GM11168 (cell line): ENCODE results near the gene DNAJC15.

Source experiments
- in situ Hi-C: fragments of 300-500 bp; cut with MboI; formaldehyde crosslinking; loops from one replicate; pipeline ENCODE4 v1.12.0; 2022; ENCODE audit warnings: low sequenced_read_pairs; ENCODE audit not compliant: unreplicated experiment

DNAJC15 gene

DNA sequence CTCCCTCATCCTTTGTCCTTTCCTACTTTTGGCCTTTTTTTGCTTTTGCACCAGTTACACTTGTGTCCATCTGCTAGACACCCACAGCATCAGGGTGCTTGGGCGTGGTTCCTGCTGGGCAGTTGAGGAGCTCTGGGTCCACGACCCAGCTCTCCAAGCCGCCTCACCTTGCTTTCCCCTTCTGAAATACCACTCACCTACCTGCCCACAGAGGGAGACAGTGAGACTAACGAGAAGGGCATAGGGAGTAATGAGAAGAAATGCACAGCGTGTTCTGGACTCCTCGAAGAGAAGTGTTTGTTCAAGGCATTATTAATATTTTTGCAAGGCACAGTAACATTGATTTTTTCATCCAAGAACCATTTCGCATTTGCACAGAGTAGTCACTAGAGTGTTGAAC is 92.9 kb downstream of the DNAJC15 start:
- in situ Hi-C loops: no loop called here

DNA sequence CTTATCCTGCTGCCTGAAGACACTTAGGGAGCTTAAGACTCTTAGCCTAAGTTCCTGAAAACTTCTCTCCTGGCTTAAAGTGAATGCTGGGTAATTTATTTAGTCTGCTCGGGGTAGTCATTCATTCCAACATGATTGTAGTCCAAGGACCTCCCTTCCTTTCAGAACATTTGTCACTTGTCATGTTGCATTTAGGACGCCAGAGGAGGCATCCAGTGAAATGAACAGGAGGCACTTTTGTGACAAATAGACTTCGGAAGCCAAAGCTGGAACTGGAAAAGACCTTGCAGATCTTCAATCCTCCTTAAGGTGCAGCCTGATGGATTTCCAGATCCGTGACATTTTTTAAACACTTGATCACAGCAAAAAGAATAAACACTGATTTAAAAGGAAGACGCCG is 95.1 kb downstream of the DNAJC15 start:
- in situ Hi-C loops: no loop called here

DNA sequence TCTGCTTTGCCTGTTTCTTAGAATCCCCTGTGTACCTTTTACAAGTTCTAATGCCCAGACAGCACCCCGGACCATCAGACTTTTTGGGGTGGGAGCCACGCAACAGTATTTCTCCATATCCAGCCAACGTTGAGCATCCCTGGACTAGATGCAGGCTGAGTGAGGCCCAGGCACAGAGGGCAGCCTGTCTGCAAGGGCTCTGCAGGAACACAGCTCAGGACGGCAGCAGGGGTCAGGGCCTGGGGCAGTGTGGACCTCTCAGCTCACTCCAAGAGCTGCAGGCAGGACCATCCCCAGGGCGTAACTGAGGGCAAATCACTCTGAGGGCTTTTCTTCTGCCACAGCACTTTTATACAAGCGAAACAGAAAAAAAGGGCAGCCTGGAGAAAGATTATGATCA is 95.8 kb downstream of the DNAJC15 start:
- in situ Hi-C loops: no loop called here

DNA sequence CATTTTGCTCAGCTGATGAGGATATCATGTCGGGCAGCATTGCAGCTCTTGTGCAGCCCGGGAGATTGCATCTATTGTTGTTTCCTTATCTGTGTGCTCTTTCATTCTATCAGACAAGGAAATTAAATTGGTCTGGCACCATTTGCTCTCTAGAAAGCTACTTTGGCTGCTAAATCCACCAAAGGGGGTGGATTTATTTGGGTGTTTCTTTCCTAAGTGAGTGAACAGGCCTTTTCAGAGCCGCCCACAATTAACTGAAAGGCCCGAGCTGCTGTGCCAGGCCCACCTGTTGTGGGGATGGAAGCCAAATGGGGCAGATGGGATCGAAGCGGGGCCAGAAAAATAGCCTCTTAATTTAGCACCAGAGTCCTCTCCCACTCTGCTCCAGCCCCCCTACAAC is 99.4 kb downstream of the DNAJC15 start:
- in situ Hi-C loops: loop anchor here (10.0 kb wide), 1 partner anchor 148 kb away; no protein-coding TSS in a partner anchor

DNA sequence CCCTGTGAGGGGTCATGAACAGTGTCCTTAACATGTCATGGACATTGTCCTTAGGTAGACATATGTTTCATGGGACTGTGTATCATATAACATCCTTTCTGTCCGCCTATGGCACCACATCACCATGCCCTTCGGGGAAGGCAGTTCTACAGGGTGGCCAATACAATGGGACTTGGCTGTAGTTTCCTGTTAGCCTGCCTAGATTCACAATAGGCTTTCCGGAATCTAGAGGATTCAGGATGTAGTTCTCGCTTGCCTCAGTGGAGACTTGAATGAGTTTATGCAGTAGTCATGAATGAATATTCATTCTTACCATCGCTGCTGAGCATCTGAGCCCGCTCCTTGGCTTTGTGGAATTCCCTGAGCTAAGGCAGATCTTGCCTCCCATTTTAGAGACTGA is 100.5 kb downstream of the DNAJC15 start:
- in situ Hi-C loops: loop anchor here (10.0 kb wide), 1 partner anchor 149 kb away; no protein-coding TSS in a partner anchor

DNA sequence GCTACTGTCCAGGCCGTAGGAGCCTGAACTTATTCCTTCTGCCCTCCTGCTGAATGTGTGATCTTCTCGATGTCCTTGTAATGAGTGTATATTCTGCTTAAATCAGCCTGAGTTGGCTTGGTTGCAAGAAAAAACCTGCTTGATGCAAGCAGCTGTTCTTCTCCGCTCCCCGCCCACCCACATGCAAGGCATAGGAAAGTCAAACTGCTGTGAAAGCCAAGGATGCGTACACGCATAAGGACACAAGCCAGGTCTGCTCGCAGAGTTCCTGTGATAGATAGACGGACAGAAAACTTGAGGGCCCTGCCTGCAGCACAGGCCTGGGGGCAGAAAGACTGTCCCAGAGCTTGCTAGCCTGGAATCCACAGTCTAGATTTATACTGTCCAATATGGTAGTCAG is 101.1 kb downstream of the DNAJC15 start:
- in situ Hi-C loops: loop anchor here (10.0 kb wide), 1 partner anchor 150 kb away; no protein-coding TSS in a partner anchor

DNA sequence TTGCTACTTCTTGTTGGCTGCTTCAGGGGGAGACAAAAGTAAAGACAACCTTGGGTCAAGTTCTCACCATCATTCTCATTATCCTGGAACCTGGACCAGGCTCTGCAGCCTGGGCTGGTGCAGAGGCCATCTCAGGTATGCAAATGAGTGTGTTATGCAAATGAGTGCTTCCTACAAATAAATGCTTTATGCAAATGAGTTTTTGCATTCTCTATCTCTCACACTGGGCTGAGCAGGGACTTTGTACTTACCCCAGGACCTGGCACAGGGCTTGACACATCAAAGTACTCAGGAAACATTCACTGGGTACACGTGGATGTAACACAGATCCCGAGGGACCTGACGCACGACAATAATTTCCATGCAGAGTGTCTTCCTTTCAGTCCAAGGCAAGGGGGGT is 103.0 kb downstream of the DNAJC15 start:
- in situ Hi-C loops: loop anchor here (10.0 kb wide), 1 partner anchor 152 kb away; no protein-coding TSS in a partner anchor

DNA sequence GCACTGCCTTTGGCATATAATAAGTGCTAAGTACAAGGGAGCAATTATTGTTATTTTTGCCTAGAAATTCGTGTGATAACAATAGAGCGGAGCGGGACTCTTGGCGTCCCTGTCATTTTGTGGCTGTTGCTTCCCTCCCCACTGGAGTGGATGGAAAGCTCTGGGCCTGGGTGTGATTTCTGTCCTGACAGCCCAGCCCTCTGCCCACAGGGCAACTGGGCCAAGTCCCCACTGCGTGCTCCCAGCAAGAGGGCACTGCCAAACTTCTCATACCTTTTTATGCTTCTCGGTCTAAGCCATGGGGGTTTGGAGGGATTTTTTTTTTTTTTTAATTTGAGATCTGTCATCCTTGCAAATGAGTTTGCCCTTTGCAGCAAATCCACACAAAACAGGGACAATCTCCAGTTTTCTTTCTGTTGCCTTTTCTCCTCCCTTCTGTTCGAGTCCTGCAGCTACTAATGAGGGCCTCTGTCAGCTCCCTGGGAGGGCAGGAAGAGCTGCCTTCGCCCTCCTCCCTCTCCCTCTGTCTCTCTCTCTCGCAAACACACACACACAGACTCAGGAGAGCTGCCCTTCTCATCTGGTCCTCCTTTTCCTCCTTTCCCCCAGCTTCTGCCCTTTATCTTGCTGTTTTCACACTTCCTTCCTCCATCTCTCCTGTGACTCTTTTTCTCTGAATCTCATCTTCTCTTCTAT is 103.9 kb downstream of the DNAJC15 start:
- in situ Hi-C loops: loop anchor here (10.0 kb wide), 1 partner anchor 152 kb away; no protein-coding TSS in a partner anchor

DNA sequence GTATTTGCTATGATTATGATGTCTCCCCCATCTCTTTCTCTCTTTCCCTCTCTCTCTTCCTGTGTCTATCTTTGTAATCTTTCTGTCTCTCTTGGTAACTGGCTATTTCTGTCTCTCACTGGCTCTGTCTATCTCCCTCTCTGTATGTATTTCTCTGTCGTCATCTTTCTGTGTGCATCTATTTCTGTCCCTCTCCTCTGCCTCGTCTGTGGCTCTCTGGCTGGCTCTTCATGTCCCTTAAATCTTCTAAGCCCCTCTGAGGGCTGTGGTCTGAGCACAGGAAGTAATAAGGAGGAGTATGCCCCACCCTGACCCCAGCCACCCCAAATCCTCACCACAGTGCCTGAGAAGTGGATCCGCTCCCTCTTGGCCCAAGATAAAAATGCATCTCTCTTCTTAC is 104.4 kb downstream of the DNAJC15 start:
- in situ Hi-C loops: loop anchor here (10.0 kb wide), 1 partner anchor 153 kb away; no protein-coding TSS in a partner anchor

DNA sequence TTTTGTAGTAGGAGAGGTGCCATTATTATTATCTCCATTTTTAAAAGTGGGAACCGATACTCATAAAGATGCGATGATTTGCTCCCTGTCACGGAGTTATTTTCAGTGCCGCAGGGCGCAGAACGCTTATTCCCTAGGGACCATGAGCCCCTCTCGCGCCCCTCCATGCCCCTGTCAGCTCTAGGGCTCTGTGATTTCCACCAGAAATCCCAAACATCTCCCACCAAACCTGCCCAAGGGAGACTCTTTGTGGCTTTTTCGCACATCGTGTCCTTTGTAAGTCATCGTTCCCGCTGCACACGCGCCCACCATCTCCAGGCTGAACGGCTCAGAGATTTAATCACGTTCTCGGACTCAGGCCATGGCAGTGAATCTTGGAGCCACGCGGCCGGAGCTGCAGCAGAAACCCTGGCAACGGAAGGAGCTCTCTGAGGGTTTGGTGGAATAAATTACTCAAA is 105.1 kb downstream of the DNAJC15 start:
- in situ Hi-C loops: loop anchor here (10.0 kb wide), 1 partner anchor 154 kb away; no protein-coding TSS in a partner anchor

DNA sequence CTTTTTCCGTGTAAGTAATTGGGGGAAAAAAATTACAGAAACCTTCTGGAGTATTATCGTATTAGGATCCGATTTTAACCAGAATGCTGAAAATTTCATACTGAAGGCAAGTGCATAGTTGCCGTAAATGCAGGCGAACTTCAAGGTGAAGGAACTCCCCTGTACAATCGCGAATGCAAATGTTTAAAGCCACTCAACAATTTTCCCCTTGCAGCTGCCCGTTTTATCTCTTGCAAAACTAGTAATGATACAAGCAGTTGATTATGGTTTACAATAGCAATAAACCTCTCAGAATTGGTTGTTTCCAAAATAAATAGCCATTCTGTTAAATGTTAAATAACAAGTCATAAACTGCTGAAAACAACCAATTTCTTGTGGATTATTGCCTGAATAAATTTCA is 105.7 kb downstream of the DNAJC15 start:
- in situ Hi-C loops: loop anchor here (10.0 kb wide), 1 partner anchor 154 kb away; no protein-coding TSS in a partner anchor

DNA sequence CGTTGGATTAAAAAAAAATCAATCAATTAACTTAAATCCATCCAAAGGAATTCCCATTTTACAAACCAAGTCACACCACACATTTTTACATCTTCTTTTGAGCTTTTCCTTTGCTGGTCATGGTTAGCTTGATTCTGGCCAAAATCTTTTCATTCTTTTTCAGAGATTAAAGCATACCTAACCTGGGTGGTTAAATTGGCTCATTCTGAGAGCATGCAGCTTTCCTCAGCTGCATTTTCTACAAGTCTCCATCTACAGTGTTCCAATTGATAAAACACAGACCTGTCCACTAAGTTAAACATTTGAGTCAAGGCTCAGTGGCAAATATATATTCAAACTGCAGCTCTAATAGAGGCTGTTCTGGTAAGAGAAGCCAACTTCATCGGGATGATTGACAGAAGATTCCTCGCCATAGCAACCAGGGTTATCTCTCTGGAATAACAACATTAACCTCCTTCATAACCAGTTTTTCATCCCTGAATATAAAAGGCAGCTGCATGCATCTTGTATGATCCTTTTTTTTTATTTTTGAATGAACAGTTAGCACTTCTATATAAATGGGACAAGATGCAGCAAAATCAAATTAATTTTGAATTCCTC is 106.2 kb downstream of the DNAJC15 start:
- in situ Hi-C loops: loop anchor here (10.0 kb wide), 1 partner anchor 155 kb away; no protein-coding TSS in a partner anchor

DNA sequence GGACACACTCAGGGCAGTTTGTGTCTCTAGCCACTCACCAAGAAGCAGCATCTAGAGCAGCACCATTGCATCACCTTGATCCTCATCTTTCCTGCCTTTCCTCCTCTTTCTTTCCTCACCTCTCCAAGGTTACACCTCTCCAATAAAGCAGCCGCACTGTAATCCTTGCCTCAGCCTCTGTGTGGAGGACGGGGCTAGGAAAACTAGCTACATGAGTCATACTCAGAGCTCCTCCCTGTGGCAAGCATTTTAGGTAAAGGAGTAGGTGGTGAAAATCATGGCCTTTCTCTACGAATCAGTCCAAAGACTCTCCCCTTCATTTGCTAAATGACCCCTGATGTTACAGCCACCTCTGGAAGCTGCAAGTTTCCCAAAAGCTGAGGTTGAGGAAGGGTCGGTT is 108.9 kb downstream of the DNAJC15 start:
- in situ Hi-C loops: no loop called here

DNA sequence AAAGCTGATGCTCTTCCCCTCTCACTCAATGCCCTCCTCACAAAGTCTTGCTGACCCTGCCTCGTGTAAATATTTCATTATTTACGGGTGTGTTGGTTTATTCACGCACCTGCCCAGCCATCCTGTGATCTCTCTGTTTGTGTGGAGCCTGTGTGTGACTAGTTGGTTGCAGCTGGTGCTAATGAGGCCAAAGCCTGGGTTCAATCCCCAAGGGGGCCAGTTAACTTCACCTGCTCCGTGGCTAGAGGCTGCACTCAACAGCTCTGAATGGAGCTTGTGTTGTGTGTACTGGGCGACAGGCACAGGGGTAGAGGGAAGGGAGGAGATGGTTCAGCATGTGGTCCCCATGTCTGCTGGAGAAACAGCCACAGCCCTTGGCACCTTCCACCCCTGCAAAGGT is 109.5 kb downstream of the DNAJC15 start:
- in situ Hi-C loops: no loop called here

DNA sequence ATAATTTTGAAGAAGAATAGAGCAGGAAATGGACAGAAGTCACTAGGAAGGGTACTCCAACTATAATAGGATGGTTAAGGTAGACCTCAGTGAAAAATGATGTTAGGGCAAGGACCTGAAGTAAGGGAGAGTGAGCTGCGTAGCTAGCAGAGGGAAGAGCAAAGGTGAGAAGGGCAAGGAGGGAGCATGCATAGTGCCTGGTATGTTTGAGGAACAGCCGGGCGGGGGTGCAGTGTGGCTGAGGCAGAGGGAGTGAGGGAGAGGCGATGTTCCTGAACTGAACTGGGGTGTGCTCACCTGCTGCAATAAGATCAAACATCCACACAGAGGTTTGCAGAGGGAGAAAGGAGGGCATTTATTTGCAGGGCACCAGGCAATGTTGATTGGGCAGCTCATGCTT is 110.4 kb downstream of the DNAJC15 start:
- in situ Hi-C loops: no loop called here

DNA sequence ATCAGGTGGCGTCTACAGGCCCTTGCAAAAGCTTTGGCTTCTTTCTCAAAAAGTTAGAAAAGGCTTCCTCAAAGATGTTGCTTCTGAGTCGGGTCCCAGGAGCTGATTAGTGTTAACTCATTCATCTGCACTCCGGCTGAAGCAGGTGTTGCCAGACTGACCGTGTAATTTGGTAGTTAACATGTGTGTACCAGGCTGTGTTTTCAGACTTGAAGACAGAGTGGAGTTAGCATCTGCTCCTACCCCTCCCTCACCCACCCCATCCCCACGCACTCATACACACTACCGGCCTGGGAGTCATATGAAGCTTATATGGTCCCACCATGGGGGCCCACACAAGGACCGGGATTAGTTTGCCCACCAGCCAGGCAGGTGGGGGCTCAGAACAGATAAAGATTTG is 111.5 kb downstream of the DNAJC15 start:
- in situ Hi-C loops: no loop called here

DNA sequence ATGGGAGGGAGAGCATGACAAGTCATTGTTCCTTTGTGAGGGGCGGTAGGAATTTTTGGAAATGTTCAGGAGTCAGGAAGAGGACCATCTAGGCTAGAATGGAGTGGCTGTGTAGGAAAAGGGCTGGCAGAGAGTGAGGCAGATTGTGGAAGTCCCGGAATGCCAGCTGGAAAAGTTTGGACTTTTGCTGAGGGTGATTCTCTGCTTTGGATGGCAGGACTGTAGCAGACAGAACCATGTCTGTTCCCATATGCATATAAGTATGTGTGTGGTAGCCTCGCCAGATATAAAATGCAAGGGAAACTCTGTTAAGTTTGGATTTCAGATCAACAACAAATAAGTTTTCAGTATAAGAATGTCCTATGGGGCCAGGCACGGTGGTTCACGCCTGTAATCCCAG is 112.1 kb downstream of the DNAJC15 start:
- in situ Hi-C loops: no loop called here

DNA sequence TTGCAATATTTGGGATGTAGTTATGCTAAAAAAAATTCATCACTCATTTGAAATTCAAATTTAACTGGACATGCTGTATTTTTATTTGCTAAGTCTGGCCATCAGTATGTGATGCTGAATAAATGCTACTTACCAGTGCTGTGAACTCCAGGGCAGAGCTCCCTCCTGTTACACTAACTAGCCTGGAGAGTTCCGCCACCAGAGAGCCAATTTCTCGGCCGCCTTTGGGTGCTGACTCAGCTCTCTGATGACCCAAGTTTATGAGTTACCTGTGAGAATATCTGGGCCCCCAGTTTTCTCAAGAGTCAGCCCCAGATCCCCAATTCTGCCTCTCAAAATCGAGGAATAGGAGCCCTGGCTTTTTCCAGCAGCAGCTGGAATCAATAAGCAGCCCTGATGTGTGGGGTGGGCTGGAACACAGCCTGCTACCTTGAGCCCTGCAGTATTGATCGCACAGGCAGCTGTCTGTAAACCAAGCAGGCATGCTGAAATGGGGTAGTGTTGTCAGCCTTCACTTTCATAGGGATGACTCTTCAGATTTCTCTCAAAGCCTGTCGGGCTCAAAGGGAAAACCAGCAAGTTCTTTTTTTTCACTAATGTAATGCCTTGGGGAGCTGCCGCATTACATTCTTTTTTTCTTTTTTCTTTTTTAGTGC is 113.7 kb downstream of the DNAJC15 start:
- in situ Hi-C loops: no loop called here

DNA sequence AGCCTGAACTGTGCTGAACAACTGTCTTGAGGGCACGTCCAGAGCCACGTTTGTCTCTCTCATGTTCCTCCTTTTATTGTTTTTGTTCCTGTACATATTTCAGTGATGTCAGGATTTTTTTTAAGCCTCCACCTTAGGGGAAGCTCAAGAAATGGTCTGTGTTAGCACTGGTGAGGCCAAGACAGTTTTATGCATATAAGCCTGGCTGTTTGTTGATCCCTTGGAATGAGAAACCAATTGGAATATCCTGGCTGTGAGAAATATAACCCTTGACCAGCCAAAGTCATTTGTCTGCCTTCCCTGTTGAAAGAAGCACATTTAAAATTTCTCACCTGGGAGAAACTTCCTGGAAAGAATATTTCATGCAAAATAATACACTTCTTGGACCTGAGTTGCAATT is 115.8 kb downstream of the DNAJC15 start:
- in situ Hi-C loops: no loop called here

DNA sequence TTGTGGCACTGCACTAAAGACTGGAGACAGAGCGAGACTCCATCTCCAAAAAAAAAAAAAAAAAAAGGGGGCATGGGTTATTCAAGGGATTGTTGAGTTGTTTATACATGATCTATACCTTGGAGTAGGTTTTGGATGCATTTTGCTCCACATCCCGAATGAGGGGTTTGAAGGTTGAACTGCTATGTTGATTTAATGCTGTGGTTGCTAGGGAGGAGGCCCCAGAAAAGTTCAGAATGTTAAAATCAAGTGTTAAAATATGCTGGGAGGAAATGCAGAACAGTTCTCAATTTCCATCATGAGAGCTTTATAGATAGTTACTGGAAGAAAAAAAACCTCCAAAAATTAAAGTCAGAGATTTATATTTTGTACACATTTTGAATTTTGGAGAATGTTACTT is 116.5 kb downstream of the DNAJC15 start:
- in situ Hi-C loops: no loop called here

DNA sequence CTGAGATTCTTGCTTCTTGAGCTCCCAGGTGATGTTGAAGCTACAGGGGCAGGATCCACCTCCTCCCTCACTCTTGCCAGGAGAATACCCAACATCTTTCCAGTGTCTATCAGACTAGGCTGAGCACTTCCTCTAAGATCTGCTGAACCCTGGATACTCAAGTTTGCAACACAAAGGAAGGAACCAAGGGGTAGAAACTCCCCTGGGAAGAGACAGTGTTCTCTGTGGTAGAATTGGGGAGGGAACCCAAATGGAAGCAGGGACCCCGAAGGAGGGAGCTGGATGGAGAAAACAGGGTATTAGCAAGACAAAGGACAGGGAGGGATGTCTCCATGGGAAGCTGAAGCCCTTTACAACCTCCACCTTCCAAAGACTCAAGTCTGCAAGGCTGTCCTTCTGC is 117.6 kb downstream of the DNAJC15 start:
- in situ Hi-C loops: no loop called here
